CD8-positive, alpha-beta memory T cell (primary cell): Measurements from ENCODE around the gene EEF1AKMT3. TPM values are rescaled to one million over a fixed set of nuclear protein-coding genes. Genes with fewer than 3 reads are reported as not detected.

Source experiments
- CTCF ChIA-PET: fragments of 350-600 bp; sonication (Branson Sonifier 250); formaldehyde crosslinking; loops from one replicate; lab custom pipeline; 2021; ENCODE audit warnings: antibody characterized with exemption; lab: Charles Lee
- POLR2A ChIA-PET: fragments of 350-600 bp; sonication (Branson Sonifier 250); formaldehyde crosslinking; loops from one replicate; lab custom pipeline; 2021; ENCODE audit warnings: antibody characterized with exemption; lab: Charles Lee
- DNase-seq, 5 donors: peaks; one replicate each; pipeline versions ENCODE4 v3.0.0 to v3.0.0-alpha.2; 2020 to 2022; ENCODE audit warnings: mixed read lengths in 1 of 5
- H3K27ac ChIP-seq: one replicate; pipeline ENCODE4 v1.7.0; 2013; ENCODE audit warnings: low read depth, mild to moderate bottlenecking, low read length, moderate library complexity
- H3K27me3 ChIP-seq: 2 replicates; pipeline ENCODE4 v1.7.0; 2013; ENCODE audit warnings: low read length, mild to moderate bottlenecking; ENCODE audit not compliant: insufficient read depth, poor library complexity, severe bottlenecking
- H3K36me3 ChIP-seq: 2 replicates; pipeline ENCODE4 v1.7.0; 2013; ENCODE audit warnings: mild to moderate bottlenecking, low read length, moderate library complexity; ENCODE audit not compliant: insufficient read depth
- H3K4me1 ChIP-seq: 2 replicates; pipeline ENCODE4 v1.7.0; 2013; ENCODE audit warnings: mild to moderate bottlenecking, low read length, moderate library complexity; ENCODE audit not compliant: insufficient read depth
- H3K4me3 ChIP-seq: 2 replicates; pipeline ENCODE4 v1.7.0; 2013; ENCODE audit warnings: mild to moderate bottlenecking, low read length
- H3K9me3 ChIP-seq: 2 replicates; pipeline ENCODE4 v1.7.0; 2013; ENCODE audit warnings: mild to moderate bottlenecking, low read length
- H3K27ac Mint-ChIP-seq, 8 donors: one replicate each; pipeline ENCODE4 v1.8.0; 2020 to 2021; ENCODE audit warnings: mixed read lengths in 8 of 8, mild to moderate bottlenecking in 6 of 8, inconsistent platforms in 3 of 8, moderate library complexity in 3 of 8
- H3K27me3 Mint-ChIP-seq, 2 donors: one replicate each; pipeline ENCODE4 v1.8.0; 2020 to 2021; ENCODE audit warnings: mixed read lengths in 2 of 2, mild to moderate bottlenecking in 1 of 2, moderate library complexity in 1 of 2
- H3K36me3 Mint-ChIP-seq, 3 donors: one replicate each; pipeline ENCODE4 v1.8.0; 2020 to 2021; ENCODE audit warnings: mixed read lengths in 3 of 3, inconsistent platforms in 1 of 3, mild to moderate bottlenecking in 1 of 3
- H3K4me1 Mint-ChIP-seq, 3 donors: one replicate each; pipeline ENCODE4 v1.8.0; 2020 to 2021; ENCODE audit warnings: mixed read lengths in 3 of 3, inconsistent platforms in 1 of 3, mild to moderate bottlenecking in 1 of 3
- H3K4me3 Mint-ChIP-seq, 7 donors: one replicate each; pipeline ENCODE4 v1.8.0; 2020 to 2021; ENCODE audit warnings: mixed read lengths in 7 of 7, mild to moderate bottlenecking in 6 of 7, moderate library complexity in 4 of 7, inconsistent platforms in 2 of 7
- H3K9me3 Mint-ChIP-seq, 5 donors: one replicate each; pipeline ENCODE4 v1.8.0; 2020 to 2022; ENCODE audit warnings: mixed read lengths in 5 of 5, mild to moderate bottlenecking in 3 of 5, moderate library complexity in 2 of 5, inconsistent platforms in 1 of 5
- polyA plus RNA-seq: library from polyadenylated mRNA; unstranded; fragments of 300-500 nt; fragmentation: Illumina TruSeq; gene quantifications from one replicate; pipeline ENCODE4 v1.2.3, GENCODE V29; 2021
- total RNA-seq, 2 experiments: library from RNA; stranded (reverse); gene quantifications; one replicate each; pipeline ENCODE4 v1.2.3, GENCODE V29; 2021

Gene EEF1AKMT3
- total and polyA plus RNA-seq, 3 experiments from 2014 or later, result 3.3 to 3.9 (median 3.5) TPM

- Histone ChIP-seq H3K27me3 (no peaks in the 10 kb centered on the region), H3K9me3 (no peaks in the 10 kb centered on the region), H3K27ac (peak overlapping the region; percentile 69), H3K4me3 (peak overlapping the region; percentile 65), H3K4me1 (peaks cover 50% of the 10 kb centered on the region), H3K36me3 (peaks cover 15% of the 10 kb centered on the region)
- ChIA-PET CTCF (interaction anchor here (0.8 to 3.4 kb wide), 3 partner anchors 17 to 151 kb away, joined by 3 to 30 read pairs (median 3); partner anchors contain the start of gene TSFM), POLR2A (interaction anchor here (0.6 to 3.0 kb wide), 2 partner anchors 12 to 13 kb away, joined by 3 to 12 read pairs; partner anchors contain the start of gene CYP27B1)
- peak overlapping the region; percentile 93 to 100 (median 96) for H3K27ac Mint-ChIP-seq
- H3K36me3 Mint-ChIP-seq, result peaks cover 0 to 49% (median 3%) of the 10 kb centered on the region in 3 donors
- peaks cover 50 to 66% (median 59%) of the 10 kb centered on the region in 3 donors for H3K4me1 Mint-ChIP-seq
- no peak for DNase-seq
- H3K4me3 Mint-ChIP-seq, result peak overlapping the region; percentile 86 to 95 (median 92)
- H3K27me3 Mint-ChIP-seq, result peaks cover 0 to 2% of the 10 kb centered on the region in 2 donors
- no peaks in the 10 kb centered on the region for H3K9me3 Mint-ChIP-seq
Observed at GRCh38 chr12:57753756-57754337, 18.6 kb upstream of the EEF1AKMT3 start.

GRCh38 chr12:57754411-57755193, 17.8 kb upstream of the EEF1AKMT3 start, which contains the start of gene MARCHF9:
MARCHF9 (plus strand) TSS chr12:57755103; CDS start chr12:57755529, 426 bp downstream.
- Mint-ChIP-seq H3K27ac (peak within 1 kb of the TSS; percentile 93 to 100 (median 97)), H3K27me3 (peaks cover 0 to 2% of the 10 kb centered on the region in 2 donors), H3K4me1 (peaks cover 55 to 71% (median 65%) of the 10 kb centered on the region in 3 donors), H3K9me3 (no peaks in the 10 kb centered on the region), H3K4me3 (peak within 1 kb of the TSS; percentile 88 to 97 (median 94)), H3K36me3 (peaks cover 4 to 49% (median 4%) of the 10 kb centered on the region in 3 donors)
- DNase-seq, result peak; percentile 76 to 92 (median 81)
- no peaks in the 10 kb centered on the region for H3K27me3 ChIP-seq
- ChIA-PET CTCF (interaction anchor here (0.5 to 3.4 kb wide), 6 partner anchors 12 to 150 kb away, joined by 3 to 37 read pairs (median 4); partner anchors contain the start of genes CYP27B1 and TSFM), POLR2A (interaction anchor here (0.6 to 3.0 kb wide), 2 partner anchors 12 kb away, joined by 3 to 12 read pairs; partner anchors contain the start of gene CYP27B1)
- peak within 1 kb of the TSS; percentile 65 for H3K4me3 ChIP-seq
- peaks cover 50% of the 10 kb centered on the region for H3K4me1 ChIP-seq
- H3K36me3 ChIP-seq, result peaks cover 11% of the 10 kb centered on the region
- H3K9me3 ChIP-seq, result no peaks in the 10 kb centered on the region
- H3K27ac ChIP-seq, result peak within 1 kb of the TSS; percentile 69

- Mint-ChIP-seq H3K27ac (peak overlapping the region in 1 of 8 donors; percentile 63), H3K36me3 (peaks cover 4 to 52% (median 4%) of the 10 kb centered on the region in 3 donors), H3K4me3 (peak overlapping the region in 5 of 7 donors; percentile 48 to 95 (median 54)), H3K9me3 (no peaks in the 10 kb centered on the region), H3K27me3 (peaks cover 0 to 2% of the 10 kb centered on the region in 2 donors), H3K4me1 (peaks cover 60 to 76% (median 70%) of the 10 kb centered on the region in 3 donors)
- Histone ChIP-seq H3K9me3 (no peaks in the 10 kb centered on the region), H3K4me1 (peaks cover 50% of the 10 kb centered on the region), H3K27me3 (no peaks in the 10 kb centered on the region), H3K36me3 (peaks cover 11% of the 10 kb centered on the region), H3K4me3 (no peak overlapping the region), H3K27ac (no peak overlapping the region)
- ChIA-PET POLR2A (interaction anchor here (3.0 kb wide), 1 partner anchor 12 kb away, joined by 12 read pairs; the partner anchor contains the start of gene CYP27B1), CTCF (interaction anchor here (0.5 to 3.4 kb wide), 4 partner anchors 11 to 150 kb away, joined by 3 to 37 read pairs (median 17); partner anchors contain the start of genes CYP27B1 and TSFM)
- no peak for DNase-seq
Observed at GRCh38 chr12:57755194-57755453, 17.3 kb upstream of the EEF1AKMT3 start.

- peaks cover 4 to 46% (median 4%) of the 10 kb centered on the region in 3 donors for H3K36me3 Mint-ChIP-seq
- peak overlapping the region; percentile 40 for H3K27ac ChIP-seq
- POLR2A ChIA-PET, result interaction anchor here (1.4 to 3.0 kb wide), 5 partner anchors 11 to 27 kb away, joined by 5 to 12 read pairs (median 6); partner anchors contain the start of genes CYP27B1, EEF1AKMT3, METTL1 and TSFM
- peaks cover 59 to 70% (median 65%) of the 10 kb centered on the region in 3 donors for H3K4me1 Mint-ChIP-seq
- CTCF ChIA-PET, result interaction anchor here (0.5 to 3.4 kb wide), 17 partner anchors 11 to 237 kb away, joined by 3 to 37 read pairs (median 5); partner anchors contain the start of genes AVIL, CYP27B1, EEF1AKMT3 and METTL1
- H3K4me3 Mint-ChIP-seq, result peak overlapping the region; percentile 83 to 97 (median 89)
- H3K4me3 ChIP-seq, result peak overlapping the region; percentile 52
- no peaks in the 10 kb centered on the region for H3K9me3 ChIP-seq
- DNase-seq, result peak; percentile 36 to 73 (median 51)
- peaks cover 48% of the 10 kb centered on the region for H3K4me1 ChIP-seq
- H3K27me3 Mint-ChIP-seq, result peaks cover 0 to 2% of the 10 kb centered on the region in 2 donors
- peak overlapping the region; percentile 78 to 97 (median 91) for H3K27ac Mint-ChIP-seq
- H3K36me3 ChIP-seq, result peaks cover 13% of the 10 kb centered on the region
- H3K27me3 ChIP-seq, result no peaks in the 10 kb centered on the region
- no peaks in the 10 kb centered on the region for H3K9me3 Mint-ChIP-seq
Observed at GRCh38 chr12:57755454-57756372, 16.7 kb upstream of the EEF1AKMT3 start.

GRCh38 chr12:57756406-57757341, 15.7 kb upstream of the EEF1AKMT3 start:
- ChIA-PET CTCF (interaction anchor here (0.8 to 3.4 kb wide), 23 partner anchors 10 to 238 kb away, joined by 3 to 37 read pairs (median 5); partner anchors contain the start of genes AVIL, CYP27B1, EEF1AKMT3 and METTL1), POLR2A (interaction anchor here (1.1 to 3.0 kb wide), 6 partner anchors 10 to 90 kb away, joined by 3 to 12 read pairs (median 6); partner anchors contain the start of genes CTDSP2, CYP27B1, EEF1AKMT3 and METTL1)
- Histone ChIP-seq H3K9me3 (no peaks in the 10 kb centered on the region), H3K4me3 (peak overlapping the region; percentile 52), H3K4me1 (peaks cover 38% of the 10 kb centered on the region), H3K27me3 (no peaks in the 10 kb centered on the region), H3K27ac (peak overlapping the region; percentile 40), H3K36me3 (peaks cover 15% of the 10 kb centered on the region)
- Mint-ChIP-seq H3K4me3 (peak overlapping the region; percentile 83 to 97 (median 89)), H3K4me1 (peaks cover 51 to 60% (median 55%) of the 10 kb centered on the region in 3 donors), H3K27me3 (peaks cover 0 to 2% of the 10 kb centered on the region in 2 donors), H3K9me3 (no peaks in the 10 kb centered on the region), H3K27ac (peak overlapping the region; percentile 84 to 97 (median 92)), H3K36me3 (peaks cover 4 to 41% (median 4%) of the 10 kb centered on the region in 3 donors)
- peak; percentile 54 to 80 (median 65) for DNase-seq

GRCh38 chr12:57757771-57758170, 14.6 kb upstream of the EEF1AKMT3 start:
- no peak for DNase-seq
- peak overlapping the region in 3 of 7 donors; percentile 15 to 63 (median 36) for H3K4me3 Mint-ChIP-seq
- Histone ChIP-seq H3K9me3 (no peaks in the 10 kb centered on the region), H3K4me3 (no peak overlapping the region), H3K4me1 (peaks cover 32% of the 10 kb centered on the region), H3K27ac (no peak overlapping the region), H3K27me3 (no peaks in the 10 kb centered on the region), H3K36me3 (peaks cover 15% of the 10 kb centered on the region)
- POLR2A ChIA-PET, result interaction anchor here (2.3 kb wide), 1 partner anchor 17 kb away, joined by 5 read pairs; no protein-coding TSS in a partner anchor
- H3K27ac Mint-ChIP-seq, result peak overlapping the region in 1 of 8 donors; percentile 6
- CTCF ChIA-PET, result interaction anchor here (1.6 to 2.3 kb wide), 2 partner anchors 23 to 30 kb away, joined by 5 to 19 read pairs; no protein-coding TSS in a partner anchor
- H3K9me3 Mint-ChIP-seq, result no peaks in the 10 kb centered on the region
- H3K4me1 Mint-ChIP-seq, result peaks cover 42 to 49% (median 44%) of the 10 kb centered on the region in 3 donors
- H3K27me3 Mint-ChIP-seq, result peaks cover 0 to 2% of the 10 kb centered on the region in 2 donors
- H3K36me3 Mint-ChIP-seq, result peaks cover 4 to 36% (median 4%) of the 10 kb centered on the region in 3 donors
